22Rv1 (cell line): ENCODE results near the gene COL6A2.

Experiments used
- H3K27ac ChIP-seq: fragments of 450-650 bp; 2 replicates; pipeline ENCODE4 v1.5.1; 2017
- ZFX ChIP-seq: fragments of 450-650 bp; IDR thresholded peaks from 2 replicates; pipeline ENCODE4 v1.6.1; 2017; ENCODE audit warnings: antibody characterized with exemption, borderline replicate concordance
- TF ChIP-seq, protein P1 (sequence below): fragments of 450-650 bp; IDR thresholded peaks from 2 replicates; pipeline ENCODE4 v1.5.1; 2017; ENCODE audit warnings: mild to moderate bottlenecking

Gene COL6A2

DNA sequence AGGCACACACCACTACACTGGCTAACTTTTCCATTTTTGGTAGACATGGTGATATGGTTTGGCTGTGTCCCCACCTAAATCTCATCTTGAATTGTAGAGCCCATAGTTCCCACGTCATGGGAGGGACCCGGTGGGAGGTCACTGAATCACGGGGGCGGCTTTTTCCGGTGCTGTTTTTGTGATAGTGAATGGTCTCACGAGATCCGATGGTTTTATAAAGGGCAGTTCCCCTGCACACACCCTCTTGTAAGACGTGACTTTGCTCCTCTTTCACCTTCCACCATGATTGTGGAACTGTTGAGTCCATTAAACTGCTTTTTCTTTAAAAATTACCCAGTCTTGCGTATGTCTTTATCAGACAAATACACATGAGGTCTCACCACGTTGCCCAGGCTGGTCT lies 58.8 kb downstream of the COL6A2 start:
- H3K27ac ChIP-seq, result no peak overlapping the region
- TF ChIP-seq, protein P1, sequence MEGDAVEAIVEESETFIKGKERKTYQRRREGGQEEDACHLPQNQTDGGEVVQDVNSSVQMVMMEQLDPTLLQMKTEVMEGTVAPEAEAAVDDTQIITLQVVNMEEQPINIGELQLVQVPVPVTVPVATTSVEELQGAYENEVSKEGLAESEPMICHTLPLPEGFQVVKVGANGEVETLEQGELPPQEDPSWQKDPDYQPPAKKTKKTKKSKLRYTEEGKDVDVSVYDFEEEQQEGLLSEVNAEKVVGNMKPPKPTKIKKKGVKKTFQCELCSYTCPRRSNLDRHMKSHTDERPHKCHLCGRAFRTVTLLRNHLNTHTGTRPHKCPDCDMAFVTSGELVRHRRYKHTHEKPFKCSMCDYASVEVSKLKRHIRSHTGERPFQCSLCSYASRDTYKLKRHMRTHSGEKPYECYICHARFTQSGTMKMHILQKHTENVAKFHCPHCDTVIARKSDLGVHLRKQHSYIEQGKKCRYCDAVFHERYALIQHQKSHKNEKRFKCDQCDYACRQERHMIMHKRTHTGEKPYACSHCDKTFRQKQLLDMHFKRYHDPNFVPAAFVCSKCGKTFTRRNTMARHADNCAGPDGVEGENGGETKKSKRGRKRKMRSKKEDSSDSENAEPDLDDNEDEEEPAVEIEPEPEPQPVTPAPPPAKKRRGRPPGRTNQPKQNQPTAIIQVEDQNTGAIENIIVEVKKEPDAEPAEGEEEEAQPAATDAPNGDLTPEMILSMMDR, result no peak
- TF ChIP-seq ZFX, result no peak

- TF ChIP-seq ZFX, result no peak
- TF ChIP-seq, protein P1, result no peak
- no peak overlapping the region for H3K27ac ChIP-seq
Measured at GRCh38 chr21:46157396-46157986, 59.6 kb downstream of the COL6A2 start.

GRCh38 chr21:46157987-46158451 lies 60.1 kb downstream of the COL6A2 start:
- TF ChIP-seq, protein P1, result no peak
- TF ChIP-seq ZFX, result no peak
- no peak overlapping the region for H3K27ac ChIP-seq

DNA sequence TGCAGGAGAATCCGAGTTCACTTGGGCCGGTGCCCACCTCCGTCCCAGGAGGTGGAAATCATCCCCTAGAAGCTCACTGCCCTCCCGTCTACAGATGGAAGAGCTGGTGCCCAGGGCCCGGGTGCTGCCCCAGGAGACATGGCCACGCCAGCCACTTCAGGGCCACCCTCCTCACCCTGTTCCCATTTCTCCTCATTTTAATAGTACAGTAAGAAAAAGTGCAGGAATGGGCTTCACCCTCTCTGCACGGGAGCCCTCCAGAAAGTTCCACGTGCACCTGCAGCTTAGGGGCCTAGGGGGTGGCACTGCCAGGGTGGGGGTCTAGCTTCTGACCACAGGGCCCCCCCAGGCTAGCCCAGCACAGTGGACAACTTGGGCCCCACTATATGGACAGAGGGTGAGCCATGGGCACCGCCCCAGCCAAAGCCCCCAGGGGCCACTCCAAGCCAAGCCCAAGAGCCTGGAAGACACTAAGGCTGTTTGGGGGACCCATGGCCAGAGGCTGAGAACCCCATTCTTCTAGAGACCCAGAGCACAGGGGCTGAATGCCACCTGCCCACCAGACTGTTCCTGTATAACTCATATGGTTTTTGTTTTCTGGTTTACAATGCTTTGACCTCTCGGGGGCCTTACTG lies 60.9 kb downstream of the COL6A2 start:
- H3K27ac ChIP-seq, result no peak overlapping the region
- TF ChIP-seq, protein P1, result no peak
- TF ChIP-seq ZFX, result no peak

DNA sequence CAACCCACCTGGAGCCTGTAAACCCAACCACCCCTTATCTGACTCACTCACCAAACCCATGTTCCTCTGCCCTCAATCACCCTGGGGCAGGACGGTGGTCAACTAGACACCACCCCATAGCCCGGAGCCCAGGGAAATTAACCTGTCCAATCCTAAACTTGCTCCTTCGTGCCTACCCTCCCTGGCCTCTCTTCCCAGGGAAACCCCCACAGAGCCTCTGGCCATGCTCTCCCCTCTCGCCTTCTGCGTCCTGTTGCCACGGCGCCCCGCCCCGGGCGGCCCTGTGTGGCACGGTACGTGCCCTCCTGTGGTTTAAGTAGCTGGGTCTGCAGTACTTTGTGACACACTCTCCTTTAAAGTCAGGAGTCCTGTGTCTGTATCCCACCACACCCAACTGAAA lies 61.5 kb downstream of the COL6A2 start:
- no peak overlapping the region for H3K27ac ChIP-seq
- no peak for TF ChIP-seq ZFX
- TF ChIP-seq, protein P1, result no peak

- H3K27ac ChIP-seq, result no peak overlapping the region
- TF ChIP-seq, protein P1, result no peak
- no peak for TF ChIP-seq ZFX
Measured at GRCh38 chr21:46159841-46160656, 62.1 kb downstream of the COL6A2 start.

- H3K27ac ChIP-seq, result no peak overlapping the region
- TF ChIP-seq ZFX, result no peak
- TF ChIP-seq, protein P1, result no peak
Measured at GRCh38 chr21:46160657-46160906, 62.7 kb downstream of the COL6A2 start.
